Measurements from ENCODE around the gene RIF1. TPM values are rescaled to one million over a fixed set of nuclear protein-coding genes. Genes with fewer than 3 reads are reported as not detected.

RIF1 gene
- total RNA-seq, 1 donor from 2014 or later: 13.9 TPM

DNA sequence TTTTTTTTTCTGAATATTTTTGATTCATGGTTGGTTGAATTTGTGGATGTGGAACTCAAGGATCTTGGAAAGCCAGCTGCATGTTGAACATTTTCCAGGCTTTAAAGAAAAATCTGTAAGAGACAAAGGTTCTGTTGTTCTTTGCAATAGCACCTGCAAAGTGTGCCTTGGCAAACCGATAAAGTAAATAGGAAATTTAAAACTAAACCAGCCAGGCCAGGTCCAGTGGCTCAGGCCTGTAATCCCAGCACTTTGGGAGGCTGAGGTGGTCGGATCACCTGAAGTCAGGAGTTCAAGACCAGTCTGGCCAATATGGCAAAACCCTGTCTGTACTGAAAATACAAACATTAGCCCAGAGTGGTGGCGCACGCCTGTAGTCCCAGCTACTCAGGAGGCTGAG lies 74.4 kb downstream of the RIF1 start:
- no peak for TF ChIP-seq CTCF (IDR thresholded peaks at IDR 0.05; ENCODE audit: borderline replicate concordance)
- no peaks in the 10 kb centered on the region for H3K4me1 ChIP-seq
- H3K4me3 ChIP-seq: no peak overlapping the region
- no peaks in the 10 kb centered on the region for H3K9me3 ChIP-seq (replicated peaks)
- no peaks in the 10 kb centered on the region for H3K27me3 ChIP-seq (ENCODE audit: low read depth)
- DNase-seq: no peak
- H3K36me3 ChIP-seq: peaks cover 43% of the 10 kb centered on the region
- no peak overlapping the region for H3K27ac ChIP-seq (replicated peaks)
- intact Hi-C loops (cut with micrococcal nuclease): no loop called here

DNA sequence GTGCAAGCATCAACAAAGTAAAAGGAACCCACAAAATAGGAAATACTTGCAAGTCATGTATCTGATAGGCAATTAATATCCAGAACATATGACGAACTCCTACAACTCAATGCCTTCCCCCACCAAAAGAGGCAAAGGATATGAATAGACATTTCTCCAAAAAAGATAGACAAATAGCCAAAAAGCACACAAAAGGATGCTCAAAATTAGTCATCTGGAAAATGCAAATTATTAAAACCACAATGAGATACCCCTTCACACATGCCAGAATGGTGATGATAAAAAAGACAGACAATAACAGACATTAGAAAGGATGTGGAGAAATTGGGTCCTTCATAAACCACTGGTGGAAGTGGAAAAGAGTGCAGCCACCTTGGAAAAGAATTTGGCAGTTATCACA lies 76.4 kb downstream of the RIF1 start:
- no peak for DNase-seq
- Histone ChIP-seq H3K4me3 (no peak overlapping the region), H3K27me3 (ENCODE audit: low read depth) (no peaks in the 10 kb centered on the region), H3K4me1 (no peaks in the 10 kb centered on the region), H3K9me3 (replicated peaks) (no peaks in the 10 kb centered on the region), H3K27ac (replicated peaks) (no peak overlapping the region), H3K36me3 (peaks cover 38% of the 10 kb centered on the region)
- no peak for TF ChIP-seq CTCF (IDR thresholded peaks at IDR 0.05; ENCODE audit: borderline replicate concordance)
- intact Hi-C loops (cut with micrococcal nuclease): no loop called here

- intact Hi-C loops (cut with micrococcal nuclease): no loop called here
- Histone ChIP-seq H3K4me1 (no peaks in the 10 kb centered on the region), H3K36me3 (peaks cover 13% of the 10 kb centered on the region), H3K4me3 (no peak overlapping the region), H3K9me3 (replicated peaks) (no peaks in the 10 kb centered on the region), H3K27ac (replicated peaks) (no peak overlapping the region), H3K27me3 (ENCODE audit: low read depth) (no peaks in the 10 kb centered on the region)
- no peak for DNase-seq
- TF ChIP-seq CTCF (IDR thresholded peaks at IDR 0.05; ENCODE audit: borderline replicate concordance): no peak
These were observed 80.6 kb downstream of the RIF1 start for GRCh38 chr2:151490276-151490675.

DNA sequence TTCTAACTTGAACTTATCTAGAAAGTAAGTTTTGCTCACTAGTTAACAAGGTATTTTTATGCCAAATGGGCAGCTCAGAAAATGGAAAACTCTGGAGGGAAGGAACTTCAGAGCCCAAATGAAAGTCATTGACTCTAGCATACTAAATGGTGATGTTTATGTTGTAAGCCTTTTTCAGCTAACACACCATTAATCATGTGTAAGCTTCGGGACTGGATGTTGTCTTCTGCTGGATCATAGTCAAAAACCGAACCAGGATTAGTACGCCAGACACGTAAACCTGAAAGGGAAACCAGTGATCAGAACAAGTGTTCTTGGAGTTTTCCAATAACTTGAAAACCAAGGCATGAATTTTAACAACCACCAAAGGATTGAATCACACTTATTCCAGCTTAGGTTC lies 81.8 kb downstream of the RIF1 start:
- Histone ChIP-seq H3K36me3 (peaks cover 7% of the 10 kb centered on the region), H3K27me3 (ENCODE audit: low read depth) (no peaks in the 10 kb centered on the region), H3K4me3 (no peak overlapping the region), H3K4me1 (no peaks in the 10 kb centered on the region), H3K9me3 (replicated peaks) (no peaks in the 10 kb centered on the region), H3K27ac (replicated peaks) (no peak overlapping the region)
- intact Hi-C loops (cut with micrococcal nuclease): no loop called here
- TF ChIP-seq CTCF (IDR thresholded peaks at IDR 0.05; ENCODE audit: borderline replicate concordance): no peak
- DNase-seq: no peak

DNA sequence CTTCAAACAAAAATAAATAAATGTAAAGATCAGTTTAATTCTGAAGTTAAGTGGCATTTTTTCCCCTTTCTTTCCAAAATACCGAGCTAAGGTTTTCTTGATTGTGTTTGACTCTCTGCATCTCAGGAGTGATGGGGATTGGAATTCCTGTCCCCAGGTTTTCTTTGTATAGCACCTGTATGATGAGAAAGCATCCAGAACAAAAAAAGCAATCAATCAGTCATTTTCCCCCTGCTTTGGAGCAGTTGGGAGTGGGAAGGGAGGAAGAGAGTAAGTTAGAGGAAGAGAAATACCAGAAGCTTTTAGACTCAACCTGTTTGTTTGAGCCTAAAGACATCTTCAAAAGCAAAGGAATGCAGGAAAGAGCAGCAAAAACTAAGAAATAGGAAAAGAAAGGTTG lies 88.5 kb downstream of the RIF1 start:
- Histone ChIP-seq H3K27ac (replicated peaks) (no peak overlapping the region), H3K9me3 (replicated peaks) (no peaks in the 10 kb centered on the region), H3K27me3 (ENCODE audit: low read depth) (no peaks in the 10 kb centered on the region), H3K4me3 (no peak overlapping the region), H3K4me1 (no peaks in the 10 kb centered on the region), H3K36me3 (no peaks in the 10 kb centered on the region)
- DNase-seq: no peak
- intact Hi-C loops (cut with micrococcal nuclease): no loop called here
- TF ChIP-seq CTCF (IDR thresholded peaks at IDR 0.05; ENCODE audit: borderline replicate concordance): no peak

DNA sequence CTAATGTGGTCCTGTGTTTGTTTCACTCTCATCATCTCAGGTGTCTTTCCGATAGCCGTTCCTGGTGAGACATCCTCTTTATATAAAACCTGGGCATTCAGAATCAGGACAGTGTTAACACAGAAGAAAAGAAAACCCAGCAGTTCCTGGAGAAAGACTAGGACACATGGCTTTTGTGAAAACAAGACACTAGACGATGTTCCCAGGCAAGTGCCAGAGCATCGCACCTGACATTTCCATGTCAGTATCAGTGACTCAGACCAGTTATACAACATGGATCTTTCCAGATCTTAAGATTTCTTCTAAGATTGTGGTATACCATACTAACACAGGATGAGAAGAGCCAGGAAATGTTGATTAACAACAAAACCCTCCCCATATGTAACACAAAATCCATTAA lies 96.5 kb downstream of the RIF1 start:
- Histone ChIP-seq H3K27ac (replicated peaks) (no peak overlapping the region), H3K9me3 (replicated peaks) (no peaks in the 10 kb centered on the region), H3K4me1 (no peaks in the 10 kb centered on the region), H3K36me3 (no peaks in the 10 kb centered on the region), H3K4me3 (no peak overlapping the region), H3K27me3 (ENCODE audit: low read depth) (no peaks in the 10 kb centered on the region)
- no peak for TF ChIP-seq CTCF (IDR thresholded peaks at IDR 0.05; ENCODE audit: borderline replicate concordance)
- intact Hi-C loops (cut with micrococcal nuclease): no loop called here
- no peak for DNase-seq

Data from left ventricle myocardium inferior (tissue), 1 donor.